ENCODE results near the gene TET2. TPM values are rescaled to one million over a fixed set of nuclear protein-coding genes. Genes with fewer than 3 reads are reported as not detected.

Gene TET2
- total RNA-seq, 3 donors from 2014 or later, result 29.0 to 36.3 (median 31.0) TPM

DNA sequence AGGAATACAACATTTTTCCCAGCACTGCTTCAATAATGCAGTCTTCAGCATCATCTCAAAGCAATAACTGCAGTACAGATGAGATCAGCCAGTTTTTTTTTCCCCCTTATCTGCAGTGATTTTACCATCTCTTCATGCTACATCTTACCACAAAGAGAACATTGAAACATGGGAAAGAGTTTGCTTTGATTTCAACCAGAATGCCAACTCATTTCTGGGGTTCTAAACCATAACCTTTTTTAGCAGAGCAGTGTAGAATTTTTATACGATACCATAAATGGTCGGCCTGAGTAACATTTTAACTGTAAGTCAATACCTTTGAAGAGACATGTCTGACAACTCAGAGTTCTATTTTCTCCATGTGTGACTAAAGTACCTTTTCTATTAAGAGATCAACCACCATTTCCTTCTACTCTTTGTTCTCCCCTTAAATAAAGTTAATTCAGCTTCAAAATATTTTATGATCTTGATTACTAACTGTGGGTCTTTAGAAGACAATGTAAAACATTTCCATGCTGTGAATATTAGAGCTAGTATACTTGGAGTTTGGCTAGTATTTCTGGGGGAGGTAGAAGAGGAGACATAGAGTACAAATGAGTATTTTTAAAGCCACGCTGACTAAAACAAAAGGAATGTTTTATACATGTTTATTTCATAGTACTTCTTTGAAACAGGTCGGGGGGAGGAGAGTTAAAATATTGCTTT, 69.1 kb downstream of the TET2 start:
- intact Hi-C loops (cut with DNase I, micrococcal nuclease), result no loop called here
- Histone ChIP-seq H3K4me3 (no peak overlapping the region), H3K36me3 (ENCODE audit: low read depth) (no peaks in the 10 kb centered on the region), H3K9me3 (no peaks in the 10 kb centered on the region), H3K4me1 (ENCODE audit: low read depth) (peaks cover 8% of the 10 kb centered on the region)
- no peak for TF ChIP-seq CTCF (IDR thresholded peaks at IDR 0.05)
- ATAC-seq (peak; percentile 58), DNase-seq (no peak)

- DNase-seq, result no peak
- H3K36me3 ChIP-seq (ENCODE audit: low read depth), result no peaks in the 10 kb centered on the region
- H3K4me3 ChIP-seq, result no peak overlapping the region
- no peak for ATAC-seq
- no peaks in the 10 kb centered on the region for H3K9me3 ChIP-seq
- no peak for TF ChIP-seq CTCF (IDR thresholded peaks at IDR 0.05)
- H3K4me1 ChIP-seq (ENCODE audit: low read depth), result no peaks in the 10 kb centered on the region
- intact Hi-C loops (cut with DNase I, micrococcal nuclease), result no loop called here
Observed at GRCh38 chr4:105225500-105225899, 78.8 kb downstream of the TET2 start.

- H3K4me3 ChIP-seq, result no peak overlapping the region
- no peaks in the 10 kb centered on the region for H3K9me3 ChIP-seq
- H3K36me3 ChIP-seq (ENCODE audit: low read depth), result no peaks in the 10 kb centered on the region
- no peaks in the 10 kb centered on the region for H3K4me1 ChIP-seq (ENCODE audit: low read depth)
- no peak for TF ChIP-seq CTCF (IDR thresholded peaks at IDR 0.05)
- intact Hi-C loops (cut with DNase I, micrococcal nuclease), result no loop called here
- no peak for ATAC-seq
- no peak for DNase-seq
Observed at GRCh38 chr4:105227054-105227453, 80.4 kb downstream of the TET2 start.

GRCh38 chr4:105230287-105230686, 83.6 kb downstream of the TET2 start:
- Histone ChIP-seq H3K36me3 (ENCODE audit: low read depth) (no peaks in the 10 kb centered on the region), H3K4me1 (ENCODE audit: low read depth) (no peaks in the 10 kb centered on the region), H3K4me3 (no peak overlapping the region), H3K9me3 (no peaks in the 10 kb centered on the region)
- no peak for TF ChIP-seq CTCF (IDR thresholded peaks at IDR 0.05)
- ATAC-seq (no peak), DNase-seq (no peak)
- intact Hi-C loops (cut with DNase I, micrococcal nuclease), result no loop called here

DNA sequence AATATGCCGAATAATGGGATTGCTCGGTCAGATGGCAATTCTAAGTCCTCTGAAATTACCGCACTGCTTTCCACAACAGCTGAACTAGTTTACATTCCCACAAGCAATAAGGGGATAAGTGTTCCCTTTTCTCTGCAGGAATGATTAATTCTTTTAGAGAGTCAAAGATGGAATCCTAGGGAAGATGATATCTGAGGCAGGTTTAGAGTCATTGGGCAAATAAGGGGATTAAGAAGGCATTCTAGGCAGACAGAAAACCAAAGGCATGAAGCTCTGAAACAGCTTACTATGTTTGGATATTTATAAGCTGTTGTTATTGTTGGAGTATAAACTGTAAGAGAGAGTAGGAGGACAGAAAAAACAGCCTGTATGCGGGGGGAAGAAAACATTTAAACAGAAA, 85.7 kb downstream of the TET2 start:
- TF ChIP-seq CTCF (IDR thresholded peaks at IDR 0.05), result no peak
- Histone ChIP-seq H3K4me3 (no peak overlapping the region), H3K36me3 (ENCODE audit: low read depth) (no peaks in the 10 kb centered on the region), H3K4me1 (ENCODE audit: low read depth) (no peaks in the 10 kb centered on the region), H3K9me3 (no peaks in the 10 kb centered on the region)
- ATAC-seq (no peak), DNase-seq (no peak)
- intact Hi-C loops (cut with DNase I, micrococcal nuclease), result no loop called here

- no peak for ATAC-seq
- no peak overlapping the region for H3K4me3 ChIP-seq
- no peaks in the 10 kb centered on the region for H3K36me3 ChIP-seq (ENCODE audit: low read depth)
- no peaks in the 10 kb centered on the region for H3K9me3 ChIP-seq
- H3K4me1 ChIP-seq (ENCODE audit: low read depth), result no peaks in the 10 kb centered on the region
- no peak for DNase-seq
- intact Hi-C loops (cut with DNase I, micrococcal nuclease), result no loop called here
- TF ChIP-seq CTCF (IDR thresholded peaks at IDR 0.05), result no peak
Observed at GRCh38 chr4:105234582-105234981, 87.9 kb downstream of the TET2 start.
